ENCODE data around the gene PRTG. TPM values are rescaled to one million over a fixed set of nuclear protein-coding genes. Genes with fewer than 3 reads are reported as not detected.
A peak's percentile ranks its signal among the peaks of the same experiment; 100 is the strongest.

The PRTG gene
- total and polyA plus RNA-seq, 4 donors = 0.68 to 21.9 (median 7.2) TPM

DNA sequence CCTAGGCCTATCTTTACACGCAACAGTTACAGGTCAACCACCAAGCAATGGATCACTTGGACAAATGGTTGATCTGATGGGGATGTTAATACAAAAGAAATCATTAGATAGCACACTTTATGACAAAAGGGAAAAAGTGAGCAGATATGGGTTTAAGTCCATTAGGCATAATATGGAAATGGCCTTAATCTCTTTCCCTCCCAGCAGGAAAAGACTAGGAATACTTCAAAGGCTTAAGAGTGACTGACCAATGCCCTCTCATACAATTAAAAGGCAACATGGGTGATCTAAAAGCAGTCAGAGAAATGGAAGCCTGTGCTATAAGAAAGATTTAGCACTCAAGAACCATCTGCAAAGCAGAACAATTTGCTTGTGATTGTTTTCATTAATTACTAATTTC is 3.3 kb downstream of the PRTG start:
- TF ChIP-seq CTCF (IDR thresholded peaks at IDR 0.05; ENCODE audit: control extremely low read depth, extremely low read depth) = no peak
- no peak overlapping the region for H3K4me3 ChIP-seq
- ATAC-seq (ENCODE audit: insufficient read depth, low FRiP score) (no peak), DNase-seq (no peak)
- H3K9ac ChIP-seq (ENCODE audit: insufficient read depth in 1 of 2, low read length in 2 of 2) = no peak overlapping the region
- H3K4me1 ChIP-seq (ENCODE audit: control insufficient read depth in 5 of 5, insufficient read depth in 5 of 5, low read length in 5 of 5) = peaks cover 0 to 23% (median 0%) of the 10 kb centered on the region in 5 donors
- WGBS, 2 donors = 99 to 100% methylated on average over 1 of the region's 1 CpG
- no peaks in the 10 kb centered on the region for H3K36me3 ChIP-seq (ENCODE audit: control insufficient read depth in 4 of 4, insufficient read depth in 4 of 4, low read length in 4 of 4)
- H3K9me3 ChIP-seq (ENCODE audit: control insufficient read depth in 4 of 4, insufficient read depth in 3 of 4, low read length in 3 of 4) = no peaks in the 10 kb centered on the region
- H3K27ac ChIP-seq (ENCODE audit: low read depth in 1 of 2, low read length in 1 of 2) = peak overlapping the region in 1 of 2 donors; percentile 2
- H3K27me3 ChIP-seq (ENCODE audit: control insufficient read depth in 3 of 3, insufficient read depth in 3 of 3, low read length in 2 of 3) = no peaks in the 10 kb centered on the region

DNA sequence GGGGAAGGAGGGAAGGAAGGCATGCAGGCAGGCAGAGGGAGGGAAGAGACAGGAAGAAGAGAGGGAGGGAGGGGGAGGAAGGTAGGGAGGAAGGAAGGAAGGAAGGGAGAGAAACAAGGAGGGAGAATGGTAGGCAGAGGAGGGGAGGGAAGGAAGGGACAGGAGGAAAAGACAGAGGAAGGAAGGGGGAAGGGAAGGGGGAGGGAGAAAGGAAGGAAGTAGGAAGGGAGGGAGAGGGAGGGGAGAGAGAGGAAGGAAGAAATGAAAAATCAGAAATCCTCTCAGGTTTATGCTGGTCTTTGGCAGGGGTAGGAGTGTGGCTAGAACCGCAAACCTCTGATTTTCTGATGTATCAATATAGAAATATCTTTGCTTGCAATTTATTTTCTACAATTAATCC is 4.2 kb downstream of the PRTG start:
- WGBS, 2 donors = 0 to 53% methylated on average over 1 of the region's 1 CpG
- no peak for TF ChIP-seq CTCF (IDR thresholded peaks at IDR 0.05; ENCODE audit: control extremely low read depth, extremely low read depth)

GRCh38 chr15:55737373-55737772 is 5.6 kb downstream of the PRTG start:
- DNase-seq = peak in 1 of 3 donors; percentile 25
- H3K4me3 ChIP-seq = no peak overlapping the region
- peaks cover 0 to 19% (median 0%) of the 10 kb centered on the region in 5 donors for H3K4me1 ChIP-seq (ENCODE audit: control insufficient read depth in 5 of 5, insufficient read depth in 5 of 5, low read length in 5 of 5)
- H3K36me3 ChIP-seq (ENCODE audit: control insufficient read depth in 4 of 4, insufficient read depth in 4 of 4, low read length in 4 of 4) = no peaks in the 10 kb centered on the region
- ATAC-seq (ENCODE audit: insufficient read depth, low FRiP score) = no peak
- H3K9me3 ChIP-seq (ENCODE audit: control insufficient read depth in 4 of 4, insufficient read depth in 3 of 4, low read length in 3 of 4) = no peaks in the 10 kb centered on the region
- no peak overlapping the region for H3K9ac ChIP-seq (ENCODE audit: insufficient read depth in 1 of 2, low read length in 2 of 2)
- H3K27ac ChIP-seq (ENCODE audit: low read depth in 1 of 2, low read length in 1 of 2) = no peak overlapping the region
- no peak for TF ChIP-seq CTCF (IDR thresholded peaks at IDR 0.05; ENCODE audit: control extremely low read depth, extremely low read depth)
- H3K27me3 ChIP-seq (ENCODE audit: control insufficient read depth in 3 of 3, insufficient read depth in 3 of 3, low read length in 2 of 3) = no peaks in the 10 kb centered on the region

More for the DNA sequence above, 4.2 kb downstream of the PRTG start:
- Histone ChIP-seq H3K27ac (ENCODE audit: low read depth in 1 of 2, low read length in 1 of 2) (no peak overlapping the region), H3K9ac (ENCODE audit: insufficient read depth in 1 of 2, low read length in 2 of 2) (no peak overlapping the region), H3K4me3 (no peak overlapping the region), H3K27me3 (ENCODE audit: control insufficient read depth in 3 of 3, insufficient read depth in 3 of 3, low read length in 2 of 3) (no peaks in the 10 kb centered on the region), H3K9me3 (ENCODE audit: control insufficient read depth in 4 of 4, insufficient read depth in 3 of 4, low read length in 3 of 4) (no peaks in the 10 kb centered on the region), H3K4me1 (ENCODE audit: control insufficient read depth in 5 of 5, insufficient read depth in 5 of 5, low read length in 5 of 5) (peaks cover 0 to 20% (median 0%) of the 10 kb centered on the region in 5 donors), H3K36me3 (ENCODE audit: control insufficient read depth in 4 of 4, insufficient read depth in 4 of 4, low read length in 4 of 4) (no peaks in the 10 kb centered on the region)
- DNase-seq = no peak
- ATAC-seq (ENCODE audit: insufficient read depth, low FRiP score) = no peak

GRCh38 chr15:55736756-55737155 is 6.2 kb downstream of the PRTG start:
- Histone ChIP-seq H3K36me3 (ENCODE audit: control insufficient read depth in 4 of 4, insufficient read depth in 4 of 4, low read length in 4 of 4) (no peaks in the 10 kb centered on the region), H3K27me3 (ENCODE audit: control insufficient read depth in 3 of 3, insufficient read depth in 3 of 3, low read length in 2 of 3) (no peaks in the 10 kb centered on the region), H3K27ac (ENCODE audit: low read depth in 1 of 2, low read length in 1 of 2) (no peak overlapping the region), H3K4me1 (ENCODE audit: control insufficient read depth in 5 of 5, insufficient read depth in 5 of 5, low read length in 5 of 5) (peaks cover 0 to 16% (median 0%) of the 10 kb centered on the region in 5 donors), H3K9me3 (ENCODE audit: control insufficient read depth in 4 of 4, insufficient read depth in 3 of 4, low read length in 3 of 4) (no peaks in the 10 kb centered on the region), H3K4me3 (no peak overlapping the region), H3K9ac (ENCODE audit: insufficient read depth in 1 of 2, low read length in 2 of 2) (no peak overlapping the region)
- WGBS, 2 donors = 58 to 71% methylated on average over 3 of the region's 3 CpGs
- DNase-seq (no peak), ATAC-seq (ENCODE audit: insufficient read depth, low FRiP score) (no peak)
- no peak for TF ChIP-seq CTCF (IDR thresholded peaks at IDR 0.05; ENCODE audit: control extremely low read depth, extremely low read depth)

Measured in lung (tissue), 12 donors.